ENCODE measurements around the gene SUMO4. TPM values are rescaled to one million over a fixed set of nuclear protein-coding genes. Genes with fewer than 3 reads are reported as not detected.
"Not testable (repeated sequence)": the region's sequence is repeated elsewhere in the genome, so short reads cannot be mapped to it uniquely, and the experiment has no call there.

The SUMO4 gene
- total and polyA plus RNA-seq, 9 of the 15 experiments (the other 6 are each of a cell fraction or from before 2014, with no cell fraction given): 0.20 to 1.9 (median 0.50) TPM; not detected in 2

- TF ChIP-seq RBBP5 (IDR thresholded peaks at IDR 0.05; ENCODE audit: borderline replicate concordance, insufficient read depth, low read length, poor library complexity, severe bottlenecking) (no peak), ZBTB33 (CRISPR knock-in tag; IDR thresholded peaks at IDR 0.05) (no peak)
Measured at GRCh38 chr6:149443411-149444181, 43.5 kb downstream of the SUMO4 start (continued).

- in situ Hi-C loops (cut with MboI): loop anchor here (25.0 kb wide), 1 partner anchor 882 kb away; no protein-coding TSS in a partner anchor
- DNase-seq (ENCODE audit: extremely low read depth in 1 of 4, low spot score in 3 of 4); H3K36me3 ChIP-seq (ENCODE audit: control insufficient read depth, insufficient read depth, low read length); H3K79me2 ChIP-seq (ENCODE audit: control insufficient read depth, insufficient read depth, low read length); ATAC-seq; H3K9me3 ChIP-seq (replicated peaks; ENCODE audit: control insufficient read depth, insufficient read depth, low read depth, low read length); H3K4me3 ChIP-seq; H4K20me1 ChIP-seq (replicated peaks; ENCODE audit: control insufficient read depth, insufficient read depth, low read length); H3K4me2 ChIP-seq (ENCODE audit: insufficient read depth, low read length); H3K27ac ChIP-seq (ENCODE audit: extremely low read depth, low read depth, low read length); BruUV-seq (replicated peaks); CTCF ChIA-PET (ENCODE audit: low intra/inter-chr PET ratio); H3K9ac ChIP-seq (ENCODE audit: insufficient read depth in 1 of 2, low read depth in 2 of 2, low read length in 2 of 2); H2AFZ ChIP-seq (ENCODE audit: low read depth, low read length); H3K9me1 ChIP-seq (ENCODE audit: control insufficient read depth, insufficient read depth, low read length); H3K4me1 ChIP-seq (replicated peaks in 1 of 2; ENCODE audit: control insufficient read depth in 2 of 2, insufficient read depth in 2 of 2, low read length in 2 of 2); FAIRE-seq; intact Hi-C loops (cut with micrococcal nuclease); TF ChIP-seq PBX2 (CRISPR knock-in tag; IDR thresholded peaks at IDR 0.05; ENCODE audit: low read depth): not testable (repeated sequence)
- POLR2A ChIA-PET: interaction anchor here (1.8 to 2.0 kb wide), 2 partner anchors 10 to 18 kb away, joined by 6 to 8 read pairs; no protein-coding TSS in a partner anchor
- 9% methylated on average over 3 of the region's 3 CpGs for WGBS (ENCODE audit: insufficient coverage, low coverage, missing lambda C conversion rate)
- peak; percentile 88 for TF ChIP-seq MEIS2 (IDR thresholded peaks at IDR 0.05; ENCODE audit: partially characterized antibody)
- peak; percentile 85 for TF ChIP-seq PBX2 (tag; conservative IDR thresholded peaks at IDR 0.05; ENCODE audit: low read depth)
- peak; percentile 73 for TF ChIP-seq ARHGAP35 (IDR thresholded peaks at IDR 0.05; ENCODE audit: partially characterized antibody)
- peak; percentile 88 for TF ChIP-seq PKNOX1 (IDR thresholded peaks at IDR 0.05)
- peaks cover 35 to 79% of the 10 kb centered on the region in 2 experiments for H3K27me3 ChIP-seq (ENCODE audit: control insufficient read depth in 2 of 2, insufficient read depth in 2 of 2, low read length in 2 of 2)
Measured at GRCh38 chr6:149444360-149445094, 44.5 kb downstream of the SUMO4 start.

Measured in K562 (cell line).